Transverse colon (tissue), 4 donors: ENCODE measurements around the gene SENP5.
"Not testable (repeated sequence)": the region's sequence is repeated elsewhere in the genome, so short reads cannot be mapped to it uniquely, and the experiment has no call there.

ENCODE experiments used
- CTCF ChIP-seq, 5 experiments: fragments of 200-600 bp in 3 of 5; fragments of 450-650 bp in 2 of 5; sonication (generic) in 3 of 5; IDR thresholded peaks; 1 replicate in 2 of 5; 2 replicates in 3 of 5; pipeline ENCODE4 v1.5.1; 2016 to 2017; ENCODE audit warnings: antibody characterized with exemption in 5 of 5, inconsistent platforms in 3 of 5, mild to moderate bottlenecking in 2 of 5, moderate library complexity in 1 of 5
- POLR2A ChIP-seq: fragments of 450-650 bp; IDR thresholded peaks from one replicate; pipeline ENCODE4 v1.6.1; 2016; ENCODE audit warnings: antibody characterized with exemption, mild to moderate bottlenecking, moderate library complexity
- POLR2AphosphoS5 ChIP-seq, 3 donors: sonication (generic); formaldehyde crosslinking; IDR thresholded peaks; one replicate each; pipeline ENCODE4 v1.6.1; 2016; ENCODE audit warnings: antibody characterized with exemption in 3 of 3

- not testable (repeated sequence) for TF ChIP-seq CTCF (IDR thresholded peaks at IDR 0.05); POLR2A; POLR2AphosphoS5 (IDR thresholded peaks at IDR 0.05)
Measured at GRCh38 chr3:196839351-196839750, 28.4 kb upstream of the SENP5 start.
